H1 (cell line): ENCODE data around the gene FBLN2. TPM values are rescaled to one million over a fixed set of nuclear protein-coding genes. Genes with fewer than 3 reads are reported as not detected.

Experiments used
- ATF2 ChIP-seq: IDR thresholded peaks from 2 replicates; pipeline ENCODE4 v1.6.1; 2012; ENCODE audit warnings: low read length, inconsistent platforms
- CTBP2 ChIP-seq: IDR thresholded peaks from 2 replicates; pipeline ENCODE4 v1.7.0; 2011; ENCODE audit warnings: borderline replicate concordance, mild to moderate bottlenecking, moderate library complexity, mixed read lengths, low read length; ENCODE audit not compliant: insufficient read depth, insufficient read length
- HDAC6 ChIP-seq: IDR thresholded peaks from one replicate; pipeline ENCODE4 v1.7.1; 2012; ENCODE audit warnings: low read depth, mild to moderate bottlenecking, inconsistent platforms, low read length, moderate library complexity
- KDM5A ChIP-seq: fragments of 200-600 bp; IDR thresholded peaks from 2 replicates; pipeline ENCODE4 v1.7.1; 2012; ENCODE audit warnings: mild to moderate bottlenecking, low read length, inconsistent platforms, mixed read lengths
- POLR2AphosphoS5 ChIP-seq: IDR thresholded peaks from 2 replicates; pipeline ENCODE4 v1.6.1; 2011; ENCODE audit warnings: low read depth, low read length
- RFX5 ChIP-seq: IDR thresholded peaks from 2 replicates; pipeline ENCODE4 v1.6.1; 2011; ENCODE audit warnings: low read depth, low read length, improper control_type of control experiment, borderline replicate concordance
- polyA plus RNA-seq, 7 experiments: library from polyadenylated mRNA; depleted of rRNA in 3 of 7; stranded (reverse) in 5 of 7; unstranded in 2 of 7; fragments of >200 nt in 5 of 7; fragments of 200-250 nt in 2 of 7; gene quantifications; 1 replicate in 5 of 7; 2 replicates in 1 of 7; 4 replicates in 1 of 7; pipeline versions ENCODE4 v1.2.1 to v1.2.3, GENCODE V29; 2011 to 2013; ENCODE audit warnings: missing spikeins in 2 of 7, mixed read lengths in 2 of 7
- total RNA-seq: library from RNA; stranded (reverse); fragmentation: NEBNext Ultra II Directional; extraction: Animal tissue kit (Norgen Biotek cat#: 25700); gene quantifications from 2 replicates; pipeline ENCODE4 v1.2.1, GENCODE V29; 2021

Gene FBLN2
- total and polyA plus RNA-seq, 2 of the 8 experiments (the other 6 are each of a cell fraction or from before 2014, with no cell fraction given): 17.4 to 24.2 TPM

GRCh38 chr3:13623101-13623654 lies 74.3 kb downstream of the FBLN2 start (continued):
- TF ChIP-seq KDM5A: no peak
- TF ChIP-seq ATF2: no peak
- TF ChIP-seq HDAC6: no peak
- TF ChIP-seq RFX5: no peak
- TF ChIP-seq POLR2AphosphoS5: no peak
- no peak for TF ChIP-seq CTBP2
